ENCODE data around the gene RTN4RL1.

Gene RTN4RL1

DNA sequence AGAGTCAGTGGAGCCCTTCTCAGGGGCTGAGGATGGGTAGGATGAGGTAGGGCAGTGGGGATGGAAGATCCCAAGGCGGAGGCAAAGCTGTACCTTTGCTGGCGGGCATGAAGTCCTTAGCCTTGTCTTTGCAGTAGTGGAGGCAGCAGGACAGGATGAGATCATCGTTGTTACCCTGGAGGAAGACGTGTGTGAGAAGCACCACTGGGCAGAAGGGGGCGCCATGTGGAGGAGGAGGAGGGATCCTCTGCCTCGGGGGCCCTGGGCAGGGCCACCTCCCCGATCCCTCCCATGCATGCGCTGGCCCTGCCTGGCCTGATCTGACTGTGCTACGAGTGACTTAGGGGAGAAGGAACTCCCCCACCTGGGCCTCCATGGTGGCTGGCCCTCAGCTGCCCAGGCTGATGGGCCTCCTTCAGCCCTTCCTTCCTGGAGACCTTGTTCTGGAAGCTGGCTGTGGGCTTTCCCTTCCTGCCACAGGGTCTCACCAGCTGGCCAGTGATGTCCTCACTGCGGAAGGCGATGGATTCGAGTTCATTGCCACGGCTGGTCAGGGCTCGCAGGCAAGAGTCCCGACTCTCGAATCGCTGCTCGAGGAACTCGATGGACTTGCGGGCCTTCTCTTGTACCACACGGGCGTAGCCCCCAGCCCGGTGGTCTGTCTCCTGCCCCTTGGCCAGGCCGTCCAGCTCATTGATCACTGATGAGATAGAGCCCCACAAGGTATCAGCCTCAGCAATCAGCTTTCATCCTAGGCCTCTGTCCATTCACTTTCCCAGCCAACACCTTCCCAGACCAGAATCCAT is 40.0 kb upstream of the RTN4RL1 start:
- Histone ChIP-seq H3K9me3 (no peaks in the 10 kb centered on the region), H3K27ac (peak overlapping the region; percentile 58 to 59), H3K27me3 (no peaks in the 10 kb centered on the region), H3K4me1 (peaks cover 0 to 58% (median 25%) of the 10 kb centered on the region in 4 donors), H3K4me3 (no peak overlapping the region), H3K36me3 (peaks cover 18 to 89% (median 38%) of the 10 kb centered on the region in 3 donors)
- TF ChIP-seq, protein P1, sequence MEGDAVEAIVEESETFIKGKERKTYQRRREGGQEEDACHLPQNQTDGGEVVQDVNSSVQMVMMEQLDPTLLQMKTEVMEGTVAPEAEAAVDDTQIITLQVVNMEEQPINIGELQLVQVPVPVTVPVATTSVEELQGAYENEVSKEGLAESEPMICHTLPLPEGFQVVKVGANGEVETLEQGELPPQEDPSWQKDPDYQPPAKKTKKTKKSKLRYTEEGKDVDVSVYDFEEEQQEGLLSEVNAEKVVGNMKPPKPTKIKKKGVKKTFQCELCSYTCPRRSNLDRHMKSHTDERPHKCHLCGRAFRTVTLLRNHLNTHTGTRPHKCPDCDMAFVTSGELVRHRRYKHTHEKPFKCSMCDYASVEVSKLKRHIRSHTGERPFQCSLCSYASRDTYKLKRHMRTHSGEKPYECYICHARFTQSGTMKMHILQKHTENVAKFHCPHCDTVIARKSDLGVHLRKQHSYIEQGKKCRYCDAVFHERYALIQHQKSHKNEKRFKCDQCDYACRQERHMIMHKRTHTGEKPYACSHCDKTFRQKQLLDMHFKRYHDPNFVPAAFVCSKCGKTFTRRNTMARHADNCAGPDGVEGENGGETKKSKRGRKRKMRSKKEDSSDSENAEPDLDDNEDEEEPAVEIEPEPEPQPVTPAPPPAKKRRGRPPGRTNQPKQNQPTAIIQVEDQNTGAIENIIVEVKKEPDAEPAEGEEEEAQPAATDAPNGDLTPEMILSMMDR (IDR thresholded peaks at IDR 0.05) = no peak
- intact Hi-C loops (cut with DNase I; ENCODE audit: low total_unique reads) = no loop called here
- DNase-seq = peak in 1 of 2 donors; percentile 56

DNA sequence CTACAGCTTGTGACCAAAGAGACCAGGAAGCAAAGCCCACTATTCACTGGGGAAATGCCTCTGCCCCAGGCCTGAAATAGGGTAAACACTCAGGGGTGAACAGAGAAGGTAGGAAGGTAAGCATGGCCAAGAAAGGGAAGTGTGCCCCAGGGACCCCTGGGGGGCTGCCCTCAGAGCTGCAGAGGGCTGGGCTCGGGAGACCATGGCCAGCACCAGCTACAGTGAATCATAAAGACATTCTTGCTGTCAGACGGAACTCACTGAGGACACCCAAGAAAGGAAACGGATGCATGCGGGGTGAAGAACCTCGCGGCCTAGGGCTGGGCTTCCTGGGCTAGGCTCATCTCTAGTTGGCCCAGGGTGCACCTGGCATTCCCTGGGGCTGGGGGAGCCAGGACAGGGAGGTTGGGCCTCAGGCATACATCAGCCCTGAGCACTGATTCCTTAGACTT is 39.4 kb upstream of the RTN4RL1 start:
- no peak for DNase-seq
- H3K36me3 ChIP-seq = peaks cover 18 to 92% (median 42%) of the 10 kb centered on the region in 3 donors
- peak overlapping the region; percentile 58 to 59 for H3K27ac ChIP-seq
- intact Hi-C loops (cut with DNase I; ENCODE audit: low total_unique reads) = no loop called here
- H3K9me3 ChIP-seq = no peaks in the 10 kb centered on the region
- H3K4me1 ChIP-seq = peaks cover 0 to 59% (median 25%) of the 10 kb centered on the region in 4 donors
- TF ChIP-seq, protein P1 (IDR thresholded peaks at IDR 0.05) = no peak
- no peaks in the 10 kb centered on the region for H3K27me3 ChIP-seq
- H3K4me3 ChIP-seq = no peak overlapping the region

DNA sequence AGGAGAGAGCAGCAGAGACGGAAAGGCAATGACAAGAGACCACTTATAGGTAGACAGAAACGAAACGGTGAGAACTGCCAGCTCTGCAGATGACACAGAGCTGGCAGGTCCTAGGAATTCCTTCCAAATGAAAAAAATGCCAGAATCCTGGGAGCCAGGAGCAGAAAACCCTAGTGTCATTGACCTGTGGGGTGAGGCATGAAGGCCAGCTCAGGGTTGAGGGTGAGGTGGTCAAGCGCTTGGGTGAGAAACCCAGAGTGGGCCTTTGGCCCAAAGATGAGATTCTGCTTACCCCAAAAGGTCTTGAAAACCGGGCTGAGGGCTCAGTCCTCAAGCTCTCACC is 39.0 kb upstream of the RTN4RL1 start:
- Histone ChIP-seq H3K9me3 (no peaks in the 10 kb centered on the region), H3K4me3 (no peak overlapping the region), H3K27me3 (no peaks in the 10 kb centered on the region), H3K4me1 (peaks cover 0 to 63% (median 25%) of the 10 kb centered on the region in 4 donors), H3K36me3 (peaks cover 18 to 96% (median 42%) of the 10 kb centered on the region in 3 donors), H3K27ac (peak overlapping the region; percentile 58 to 59)
- DNase-seq = no peak
- TF ChIP-seq, protein P1 (IDR thresholded peaks at IDR 0.05) = no peak
- intact Hi-C loops (cut with DNase I; ENCODE audit: low total_unique reads) = no loop called here

DNA sequence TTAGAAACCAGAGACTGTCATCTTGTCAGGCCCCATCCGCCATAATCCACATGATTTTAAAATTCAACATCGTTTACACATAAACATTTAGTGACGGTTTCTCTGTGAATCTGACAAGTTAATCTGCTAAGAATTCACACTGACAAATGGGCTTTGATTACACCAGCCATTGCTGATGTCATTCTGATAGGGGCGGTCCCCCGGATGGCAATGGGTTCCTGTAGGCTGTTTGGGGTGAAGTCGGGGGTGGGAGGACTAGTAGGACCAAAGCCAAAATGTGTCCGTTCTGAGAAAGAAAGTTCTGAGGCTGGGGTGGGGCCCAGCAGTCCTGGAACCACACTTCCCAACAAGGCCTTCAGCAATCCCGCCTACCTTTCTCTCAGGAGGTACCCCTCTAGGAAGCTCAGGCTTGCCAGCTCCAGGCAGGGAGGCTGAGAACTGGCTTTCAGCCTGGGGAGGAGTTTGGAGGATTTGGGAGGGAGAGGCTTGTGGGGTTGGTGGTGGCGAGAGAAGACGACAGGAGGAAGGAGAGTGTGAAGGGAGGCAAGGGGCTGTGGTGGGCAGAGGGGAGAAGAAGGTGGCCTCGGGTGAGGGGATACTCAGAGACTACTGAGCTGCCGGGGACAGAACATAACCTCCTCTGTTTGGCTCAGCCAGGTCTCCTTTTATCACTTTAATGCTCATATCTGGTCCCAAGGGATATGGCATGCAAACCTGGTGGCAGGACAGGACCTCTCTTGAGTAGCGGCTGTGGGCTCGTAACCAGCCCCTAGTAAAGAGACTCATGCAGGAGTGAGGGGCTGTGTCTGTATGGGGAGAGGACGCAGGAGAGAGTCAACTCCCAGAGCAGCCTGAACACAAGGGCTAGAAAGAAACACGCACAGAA is 38.4 kb upstream of the RTN4RL1 start:
- no peak for DNase-seq
- TF ChIP-seq, protein P1 (IDR thresholded peaks at IDR 0.05) = no peak
- Histone ChIP-seq H3K27ac (peak overlapping the region; percentile 58 to 59), H3K9me3 (no peaks in the 10 kb centered on the region), H3K4me3 (no peak overlapping the region), H3K27me3 (no peaks in the 10 kb centered on the region), H3K4me1 (peaks cover 0 to 61% (median 24%) of the 10 kb centered on the region in 4 donors), H3K36me3 (peaks cover 18 to 94% (median 42%) of the 10 kb centered on the region in 3 donors)
- intact Hi-C loops (cut with DNase I; ENCODE audit: low total_unique reads) = no loop called here

DNA sequence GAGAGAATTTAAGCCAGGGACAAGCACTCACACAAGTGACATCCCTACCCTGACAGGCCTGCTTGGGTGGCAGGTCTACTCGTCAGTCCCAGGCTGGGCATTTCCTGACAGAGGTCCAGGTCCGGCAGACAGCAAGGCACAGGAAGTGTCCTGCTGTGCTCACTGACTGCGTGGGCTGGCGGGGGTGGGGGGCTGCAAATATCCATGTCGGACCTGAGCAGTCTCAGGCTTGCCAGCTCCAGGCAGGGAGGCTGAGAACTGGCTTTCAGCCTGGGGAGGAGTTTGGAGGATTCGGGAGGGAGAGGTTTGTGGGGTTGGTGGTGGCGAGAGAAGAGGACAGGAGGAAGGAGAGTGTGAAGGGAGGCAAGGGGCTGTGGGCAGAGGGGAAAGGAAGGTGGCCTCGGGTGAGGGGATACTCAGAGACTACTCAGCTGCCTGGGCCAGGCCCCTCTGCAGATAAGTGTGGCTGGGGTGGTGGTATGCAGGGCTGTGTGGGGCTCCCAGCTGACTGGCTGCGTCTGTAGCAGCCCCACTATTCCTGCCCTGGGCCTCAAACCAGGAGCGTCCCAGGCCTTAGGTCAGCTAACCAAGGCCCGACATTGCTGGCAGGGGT is 37.5 kb upstream of the RTN4RL1 start:
- peaks cover 0 to 54% (median 17%) of the 10 kb centered on the region in 4 donors for H3K4me1 ChIP-seq
- TF ChIP-seq, protein P1 (IDR thresholded peaks at IDR 0.05) = no peak
- no peaks in the 10 kb centered on the region for H3K27me3 ChIP-seq
- H3K36me3 ChIP-seq = peaks cover 18 to 94% (median 48%) of the 10 kb centered on the region in 3 donors
- no peaks in the 10 kb centered on the region for H3K9me3 ChIP-seq
- no peak overlapping the region for H3K4me3 ChIP-seq
- intact Hi-C loops (cut with DNase I; ENCODE audit: low total_unique reads) = no loop called here
- no peak for DNase-seq
- peak overlapping the region; percentile 58 to 59 for H3K27ac ChIP-seq
